H1 (cell line): ENCODE data around the gene LHPP. TPM values are rescaled to one million over a fixed set of nuclear protein-coding genes. Genes with fewer than 3 reads are reported as not detected.

Source experiments
- CTCF ChIA-PET: fragments of 300-600 bp; sonication (Branson Sonifier 250); formaldehyde crosslinking; loops from one replicate; lab custom pipeline; 2021; ENCODE audit not compliant: partially characterized antibody; lab: Charles Lee
- POLR2A ChIA-PET: fragments of 300-600 bp; sonication (Branson Sonifier 250); formaldehyde crosslinking; loops from one replicate; lab custom pipeline; 2021; ENCODE audit warnings: inconsistent platforms; ENCODE audit not compliant: partially characterized antibody; lab: Charles Lee
- DNase-seq, 2 experiments: peaks; one replicate each; pipeline versions ENCODE4 v3.0.0 to v3.0.0-alpha.2; 2010 to 2022; ENCODE audit warnings: low spot score in 2 of 2, low read depth in 1 of 2, mixed read lengths in 1 of 2
- FAIRE-seq: peaks from 2 replicates; lab custom pipeline; 2011; peaks lifted over from hg19 to GRCh38; lab: Jason Lieb, UNC
- H2AFZ ChIP-seq: 2 replicates; pipeline ENCODE4 v1.8.1; 2012; ENCODE audit warnings: low read length, inconsistent platforms
- H2AK5ac ChIP-seq: 2 replicates; pipeline ENCODE4 v1.6.1; 2013; ENCODE audit warnings: low read depth, low read length
- H2BK120ac ChIP-seq: replicated peaks from 2 replicates; pipeline ENCODE3; 2013; ENCODE audit warnings: low read depth, low read length, inconsistent platforms
- H2BK12ac ChIP-seq: 2 replicates; pipeline ENCODE4 v1.6.1; 2013; ENCODE audit warnings: low read depth, low read length
- H2BK15ac ChIP-seq: 2 replicates; pipeline ENCODE4 v1.6.1; 2013; ENCODE audit warnings: low read length
- H2BK20ac ChIP-seq: 2 replicates; pipeline ENCODE4 v1.6.1; 2013; ENCODE audit warnings: low read length
- H2BK5ac ChIP-seq: 2 replicates; pipeline ENCODE4 v1.6.1; 2013; ENCODE audit warnings: low read depth, low read length
- H3K14ac ChIP-seq: 2 replicates; pipeline ENCODE4 v1.6.1; 2013; ENCODE audit warnings: inconsistent platforms; ENCODE audit not compliant: insufficient read length
- H3K18ac ChIP-seq: 2 replicates; pipeline ENCODE4 v1.6.1; 2013; ENCODE audit warnings: low read length; ENCODE audit errors: extremely low read depth
- H3K23ac ChIP-seq: 2 replicates; pipeline ENCODE4 v1.6.1; 2013; ENCODE audit warnings: inconsistent platforms; ENCODE audit not compliant: insufficient read length
- H3K23me2 ChIP-seq: 2 replicates; pipeline ENCODE4 v1.6.1; 2013; ENCODE audit warnings: low read depth, low read length
- H3K27ac ChIP-seq: 2 replicates; pipeline ENCODE4 v1.6.1; 2011; ENCODE audit warnings: low read depth, low read length, inconsistent platforms
- H3K27me3 ChIP-seq, 4 experiments: replicated peaks in 1 of 4; 1 replicate in 1 of 4; 2 replicates in 3 of 4; pipeline versions ENCODE4 v1.6.1 to v1.8.1; 2011 to 2013; ENCODE audit warnings: low read length in 3 of 4, mild to moderate bottlenecking in 3 of 4, inconsistent platforms in 2 of 4, mixed read lengths in 2 of 4, moderate library complexity in 1 of 4; ENCODE audit not compliant: control insufficient read depth in 3 of 4, insufficient read depth in 3 of 4; ENCODE audit errors: extremely low read depth in 1 of 4
- H3K36me3 ChIP-seq, 4 experiments: 2 replicates each; pipeline versions ENCODE4 v1.6.1 to v1.8.1; 2011 to 2013; ENCODE audit warnings: mild to moderate bottlenecking in 4 of 4, low read length in 3 of 4, moderate library complexity in 2 of 4, control low read depth in 1 of 4, inconsistent platforms in 1 of 4; ENCODE audit not compliant: insufficient read depth in 4 of 4, control insufficient read depth in 2 of 4
- H3K4ac ChIP-seq: replicated peaks from 2 replicates; pipeline ENCODE3; 2013; ENCODE audit warnings: low read length, low read depth, mixed read lengths, inconsistent platforms; ENCODE audit not compliant: insufficient read length
- H3K4me1 ChIP-seq, 4 experiments: replicated peaks in 1 of 4; 1 replicate in 1 of 4; 2 replicates in 3 of 4; pipeline versions ENCODE4 v1.6.1 to v1.8.1; 2011 to 2013; ENCODE audit warnings: low read length in 3 of 4, inconsistent platforms in 2 of 4, mixed read lengths in 1 of 4; ENCODE audit not compliant: insufficient read depth in 4 of 4, control insufficient read depth in 3 of 4
- H3K4me2 ChIP-seq, 2 experiments: 2 replicates each; pipeline versions ENCODE4 v1.6.1 to v1.8.1; 2011 to 2013; ENCODE audit warnings: low read depth in 2 of 2, low read length in 2 of 2, control low read depth in 1 of 2, inconsistent platforms in 1 of 2, mild to moderate bottlenecking in 1 of 2; ENCODE audit not compliant: insufficient read depth in 1 of 2
- H3K4me3 ChIP-seq, 4 experiments: fragments of 200-600, 300-600 bp in 1 of 4; sonication (generic), shearing (Covaris generic), sonication (Bioruptor Twin) in 1 of 4; 2 replicates each; pipeline versions ENCODE4 v1.5.1 to v1.8.1; 2011 to 2016; ENCODE audit warnings: low read length in 4 of 4, low read depth in 3 of 4, control low read depth in 2 of 4, inconsistent platforms in 2 of 4, mild to moderate bottlenecking in 2 of 4, mixed read lengths in 1 of 4, moderate library complexity in 1 of 4; ENCODE audit not compliant: insufficient read depth in 2 of 4; ENCODE audit errors: extremely low read depth in 1 of 4
- H3K56ac ChIP-seq: replicated peaks from 2 replicates; pipeline ENCODE3; 2013; ENCODE audit warnings: low read depth, mild to moderate bottlenecking, mixed read lengths, low read length, inconsistent platforms; ENCODE audit not compliant: insufficient read length
- H3K79me1 ChIP-seq: 2 replicates; pipeline ENCODE4 v1.6.1; 2013; ENCODE audit warnings: low read depth, low read length, control low read depth
- H3K79me2 ChIP-seq, 2 experiments: 2 replicates each; pipeline versions ENCODE4 v1.6.1 to v1.8.1; 2012 to 2013; ENCODE audit warnings: low read length in 2 of 2, mild to moderate bottlenecking in 2 of 2, inconsistent platforms in 1 of 2; ENCODE audit not compliant: insufficient read depth in 2 of 2, control insufficient read depth in 1 of 2
- H3K9ac ChIP-seq, 4 experiments: replicated peaks in 1 of 4; 1 replicate in 1 of 4; 2 replicates in 3 of 4; pipeline versions ENCODE4 v1.6.1 to v1.8.1; 2011 to 2013; ENCODE audit warnings: low read depth in 3 of 4, low read length in 3 of 4, control low read depth in 2 of 4, mild to moderate bottlenecking in 2 of 4, moderate library complexity in 2 of 4, inconsistent platforms in 1 of 4; ENCODE audit errors: extremely low read depth in 1 of 4
- H3K9me3 ChIP-seq, 2 experiments: 2 replicates each; pipeline versions ENCODE4 v1.6.1 to v1.8.1; 2012 to 2013; ENCODE audit warnings: mild to moderate bottlenecking in 2 of 2, moderate library complexity in 2 of 2, control low read depth in 1 of 2, inconsistent platforms in 1 of 2, low read depth in 1 of 2, low read length in 1 of 2, mixed read lengths in 1 of 2; ENCODE audit not compliant: insufficient read depth in 2 of 2
- H4K20me1 ChIP-seq, 2 experiments: replicated peaks in 1 of 2; 2 replicates each; pipeline versions ENCODE3 to v1.8.1; 2011 to 2013; ENCODE audit warnings: inconsistent platforms in 2 of 2, low read length in 2 of 2, mild to moderate bottlenecking in 1 of 2; ENCODE audit not compliant: insufficient read depth in 2 of 2, control insufficient read depth in 1 of 2
- H4K5ac ChIP-seq: 2 replicates; pipeline ENCODE4 v1.6.1; 2013; ENCODE audit warnings: low read length, low read depth, mixed read lengths, inconsistent platforms; ENCODE audit not compliant: insufficient read length
- H4K8ac ChIP-seq: 2 replicates; pipeline ENCODE4 v1.8.0; 2013; ENCODE audit warnings: mild to moderate bottlenecking, moderate library complexity, low read length, inconsistent platforms; ENCODE audit not compliant: insufficient read depth; ENCODE audit errors: extremely low read depth
- H4K91ac ChIP-seq: replicated peaks from 2 replicates; pipeline ENCODE3; 2013; ENCODE audit warnings: low read length, mixed read lengths, inconsistent platforms; ENCODE audit not compliant: insufficient read length
- BACH1 ChIP-seq: IDR thresholded peaks from 2 replicates; pipeline ENCODE4 v1.6.1; 2012; ENCODE audit warnings: low read length, improper control_type of control experiment
- BCL11A ChIP-seq, 2 experiments: IDR thresholded peaks; one replicate each; pipeline ENCODE4 v1.6.1; 2011; ENCODE audit warnings: low read depth in 2 of 2, low read length in 2 of 2, mild to moderate bottlenecking in 2 of 2
- CHD2 ChIP-seq: IDR thresholded peaks from 2 replicates; pipeline ENCODE4 v1.6.1; 2012; ENCODE audit warnings: low read length, improper control_type of control experiment
- FOSL1 ChIP-seq: IDR thresholded peaks from 2 replicates; pipeline ENCODE4 v1.6.1; 2011; ENCODE audit warnings: mild to moderate bottlenecking, low read depth, low read length, moderate library complexity; ENCODE audit not compliant: insufficient read depth
- HDAC6 ChIP-seq: IDR thresholded peaks from one replicate; pipeline ENCODE4 v1.7.1; 2012; ENCODE audit warnings: low read depth, mild to moderate bottlenecking, inconsistent platforms, low read length, moderate library complexity
- JUND ChIP-seq: IDR thresholded peaks from 2 replicates; pipeline ENCODE4 v1.6.1; 2011; ENCODE audit warnings: mild to moderate bottlenecking, improper control_type of control experiment, low read length
- MAFK ChIP-seq: IDR thresholded peaks from 2 replicates; pipeline ENCODE4 v1.6.1; 2012; ENCODE audit warnings: low read depth, mild to moderate bottlenecking, improper control_type of control experiment, low read length
- SP1 ChIP-seq: IDR thresholded peaks from 2 replicates; pipeline ENCODE4 v1.6.1; 2011; ENCODE audit warnings: low read depth, low read length
- USF2 ChIP-seq: IDR thresholded peaks from 2 replicates; pipeline ENCODE4 v1.6.1; 2011; ENCODE audit warnings: low read length, improper control_type of control experiment
- WGBS, 2 experiments: shearing (Covaris generic) in 1 of 2; methylation state at CpG; one replicate each; pipeline versions ENCODE4 v1.1.6 to v1.1.7; 2013 to 2015; ENCODE audit warnings: low lambda C conversion rate in 2 of 2, mixed read lengths in 2 of 2, inconsistent platforms in 1 of 2, low coverage in 1 of 2, missing lambda C conversion rate in 1 of 2; ENCODE audit not compliant: insufficient replicate concordance in 2 of 2, insufficient coverage in 1 of 2, insufficient read length in 1 of 2; ENCODE audit errors: extremely low coverage in 1 of 2, missing lambda C conversion rate in 1 of 2; 5-methylcytosine and 5-hydroxymethylcytosine counted together
- polyA plus RNA-seq, 7 experiments: library from polyadenylated mRNA; depleted of rRNA in 3 of 7; stranded (reverse) in 5 of 7; unstranded in 2 of 7; fragments of >200 nt in 5 of 7; fragments of 200-250 nt in 2 of 7; gene quantifications; 1 replicate in 5 of 7; 2 replicates in 1 of 7; 4 replicates in 1 of 7; pipeline versions ENCODE4 v1.2.1 to v1.2.3, GENCODE V29; 2011 to 2013; ENCODE audit warnings: missing spikeins in 2 of 7, mixed read lengths in 2 of 7
- total RNA-seq: library from RNA; stranded (reverse); fragmentation: NEBNext Ultra II Directional; extraction: Animal tissue kit (Norgen Biotek cat#: 25700); gene quantifications from 2 replicates; pipeline ENCODE4 v1.2.1, GENCODE V29; 2021
- TF ChIP-seq, protein P1 (sequence below): IDR thresholded peaks from 2 replicates; pipeline ENCODE4 v1.6.1; 2012; ENCODE audit warnings: inconsistent platforms

The LHPP gene
- total and polyA plus RNA-seq, 2 of the 8 experiments (the other 6 are each of a cell fraction or from before 2014, with no cell fraction given): 26.0 to 45.0 TPM

GRCh38 chr10:124588736-124589490 is 127.3 kb downstream of the LHPP start:
- H2BK120ac ChIP-seq: no peak overlapping the region
- H4K8ac ChIP-seq: no peak overlapping the region
- no peaks in the 10 kb centered on the region for H3K27me3 ChIP-seq
- H3K4me2 ChIP-seq: no peak overlapping the region
- H3K23ac ChIP-seq: no peak overlapping the region
- H3K9me3 ChIP-seq: no peaks in the 10 kb centered on the region
- no peak overlapping the region for H2AFZ ChIP-seq
- no peak overlapping the region for H3K4me3 ChIP-seq
- no peak overlapping the region for H3K14ac ChIP-seq
- no peaks in the 10 kb centered on the region for H3K36me3 ChIP-seq
- no peak overlapping the region for H3K27ac ChIP-seq
- no peak overlapping the region for H2AK5ac ChIP-seq
- FAIRE-seq (no peak), DNase-seq (no peak)
- H3K18ac ChIP-seq: no peak overlapping the region
- no peaks in the 10 kb centered on the region for H3K23me2 ChIP-seq
- no peak overlapping the region for H3K56ac ChIP-seq
- 95% methylated on average over 15 of the region's 15 CpGs; no CpG with 5 or more reads in 1 of the 2 experiments for WGBS, 2 experiments
- H4K91ac ChIP-seq: no peak overlapping the region
- no peak overlapping the region for H3K9ac ChIP-seq
- H3K4ac ChIP-seq: no peak overlapping the region
- no peak overlapping the region for H2BK15ac ChIP-seq
- ChIA-PET POLR2A (no interaction called here), CTCF (interaction anchor here (0.9 to 2.0 kb wide), 6 partner anchors 13 to 158 kb away, joined by 3 to 8 read pairs (median 5); no protein-coding TSS in a partner anchor)
- no peaks in the 10 kb centered on the region for H3K79me2 ChIP-seq
- no peak overlapping the region for H2BK20ac ChIP-seq
- H3K4me1 ChIP-seq: no peaks in the 10 kb centered on the region
- H4K5ac ChIP-seq: no peak overlapping the region
- no peak overlapping the region for H2BK12ac ChIP-seq
- H2BK5ac ChIP-seq: no peak overlapping the region
- H4K20me1 ChIP-seq: peaks cover 0 to 2% of the 10 kb centered on the region in 2 experiments
- no peaks in the 10 kb centered on the region for H3K79me1 ChIP-seq
- no peak for TF ChIP-seq FOSL1
- no peak for TF ChIP-seq HDAC6
- TF ChIP-seq BACH1: no peak
- no peak for TF ChIP-seq BCL11A (IDR thresholded peaks at IDR 0.05; ENCODE audit: low read depth in 2 of 2, low read length in 2 of 2)
- no peak for TF ChIP-seq CHD2
- TF ChIP-seq, protein P1, sequence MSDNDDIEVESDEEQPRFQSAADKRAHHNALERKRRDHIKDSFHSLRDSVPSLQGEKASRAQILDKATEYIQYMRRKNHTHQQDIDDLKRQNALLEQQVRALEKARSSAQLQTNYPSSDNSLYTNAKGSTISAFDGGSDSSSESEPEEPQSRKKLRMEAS: no peak
- no peak for TF ChIP-seq MAFK
- no peak for TF ChIP-seq USF2
- TF ChIP-seq JUND: no peak
- no peak for TF ChIP-seq SP1
